NT2/D1 (cell line): Measurements from ENCODE around the gene TEKT5.

Experiments used
- SUZ12 ChIP-seq: IDR thresholded peaks from 2 replicates; pipeline ENCODE4 v1.6.1; 2011; ENCODE audit not compliant: insufficient read length, insufficient read depth; ENCODE audit errors: extremely low read depth
- YY1 ChIP-seq: IDR thresholded peaks from 2 replicates; pipeline ENCODE4 v1.6.1; 2011; ENCODE audit not compliant: insufficient read length, insufficient read depth
- ZNF274 ChIP-seq: IDR thresholded peaks from 2 replicates; pipeline ENCODE4 v1.6.1; 2011; ENCODE audit warnings: mild to moderate bottlenecking, low read depth, low read length

- TF ChIP-seq ZNF274 (no peak), YY1 (no peak), SUZ12 (no peak)
Observed at GRCh38 chr16:10622036-10622921, 72.5 kb downstream of the TEKT5 start.
